Measurements from ENCODE around the gene KRTAP4-5. TPM values are rescaled to one million over a fixed set of nuclear protein-coding genes. Genes with fewer than 3 reads are reported as not detected.

KRTAP4-5 gene
- total and polyA plus RNA-seq, 2 experiments from 2014 or later: not detected

Small RNAs within 50 kb of the gene (small RNA-seq; reads per million reads assigned to genes)
- gene KRTAP4-17P (ENCODE audit: low replicate concordance): not detected

Other genes starting within 250 kb of the KRTAP4-5 start
Only the 30 nearest of the 40 such genes appear.
- not detected in 2 replicates for gene KRTAP3-2, start 149.9 kb downstream of the KRTAP4-5 start, total RNA-seq (2014; rRNA removed; shearing (Covaris generic))
- gene KRTAP3-2, start 149.9 kb downstream of the KRTAP4-5 start, polyA plus RNA-seq (2016; fragmentation: Nextera tagmentation; extraction: Ambion mirVana): not detected in 2 replicates
- gene KRTAP3-1, start 140.7 kb downstream of the KRTAP4-5 start, total RNA-seq (2014; rRNA removed; shearing (Covaris generic)): not detected in 2 replicates
- not detected in 2 replicates for gene KRTAP3-1, start 140.7 kb downstream of the KRTAP4-5 start, polyA plus RNA-seq (2016; fragmentation: Nextera tagmentation; extraction: Ambion mirVana)
- not detected in 2 replicates for gene KRTAP1-5, start 122.6 kb downstream of the KRTAP4-5 start, total RNA-seq (2014; rRNA removed; shearing (Covaris generic))
- gene KRTAP1-5, start 122.6 kb downstream of the KRTAP4-5 start, polyA plus RNA-seq (2016; fragmentation: Nextera tagmentation; extraction: Ambion mirVana): not detected in 2 replicates
- gene KRTAP1-4, start 119.6 kb downstream of the KRTAP4-5 start, total RNA-seq (2014; rRNA removed; shearing (Covaris generic)): not detected in 2 replicates
- gene KRTAP1-4, start 119.6 kb downstream of the KRTAP4-5 start, polyA plus RNA-seq (2016; fragmentation: Nextera tagmentation; extraction: Ambion mirVana): not detected in 2 replicates
- not detected in 2 replicates for gene KRTAP1-3, start 115.0 kb downstream of the KRTAP4-5 start, total RNA-seq (2014; rRNA removed; shearing (Covaris generic))
- not detected in 2 replicates for gene KRTAP1-3, start 115.0 kb downstream of the KRTAP4-5 start, polyA plus RNA-seq (2016; fragmentation: Nextera tagmentation; extraction: Ambion mirVana)
- gene KRTAP1-1, start 108.4 kb downstream of the KRTAP4-5 start, total RNA-seq (2014; rRNA removed; shearing (Covaris generic)): not detected in 2 replicates
- not detected in 2 replicates for gene KRTAP1-1, start 108.4 kb downstream of the KRTAP4-5 start, polyA plus RNA-seq (2016; fragmentation: Nextera tagmentation; extraction: Ambion mirVana)
- gene KRTAP2-1, start 102.5 kb downstream of the KRTAP4-5 start, total RNA-seq (2014; rRNA removed; shearing (Covaris generic)): not detected in 2 replicates
- not detected in 2 replicates for gene KRTAP2-1, start 102.5 kb downstream of the KRTAP4-5 start, polyA plus RNA-seq (2016; fragmentation: Nextera tagmentation; extraction: Ambion mirVana)
- gene KRTAP2-2, start 94.6 kb downstream of the KRTAP4-5 start, total RNA-seq (2014; rRNA removed; shearing (Covaris generic)): not detected in 2 replicates
- not detected in 2 replicates for gene KRTAP2-2, start 94.6 kb downstream of the KRTAP4-5 start, polyA plus RNA-seq (2016; fragmentation: Nextera tagmentation; extraction: Ambion mirVana)
- gene KRTAP2-3, start 89.7 kb downstream of the KRTAP4-5 start, total RNA-seq (2014; rRNA removed; shearing (Covaris generic)): not detected in 2 replicates
- gene KRTAP2-3, start 89.7 kb downstream of the KRTAP4-5 start, polyA plus RNA-seq (2016; fragmentation: Nextera tagmentation; extraction: Ambion mirVana): not detected in 2 replicates
- gene KRTAP2-4, start 83.9 kb downstream of the KRTAP4-5 start, total RNA-seq (2014; rRNA removed; shearing (Covaris generic)): not detected in 2 replicates
- not detected in 2 replicates for gene KRTAP2-4, start 83.9 kb downstream of the KRTAP4-5 start, polyA plus RNA-seq (2016; fragmentation: Nextera tagmentation; extraction: Ambion mirVana)
- gene KRTAP4-7, start 65.7 kb downstream of the KRTAP4-5 start, total RNA-seq (2014; rRNA removed; shearing (Covaris generic)): not detected in 2 replicates
- not detected in 2 replicates for gene KRTAP4-7, start 65.7 kb downstream of the KRTAP4-5 start, polyA plus RNA-seq (2016; fragmentation: Nextera tagmentation; extraction: Ambion mirVana)
- gene KRTAP4-8, start 51.7 kb downstream of the KRTAP4-5 start, total RNA-seq (2014; rRNA removed; shearing (Covaris generic)): not detected in 2 replicates
- not detected in 2 replicates for gene KRTAP4-8, start 51.7 kb downstream of the KRTAP4-5 start, polyA plus RNA-seq (2016; fragmentation: Nextera tagmentation; extraction: Ambion mirVana)
- not detected in 2 replicates for gene KRTAP4-16, start 47.6 kb downstream of the KRTAP4-5 start, total RNA-seq (2014; rRNA removed; shearing (Covaris generic))
- not detected in 2 replicates for gene KRTAP4-16, start 47.6 kb downstream of the KRTAP4-5 start, polyA plus RNA-seq (2016; fragmentation: Nextera tagmentation; extraction: Ambion mirVana)
- not detected in 2 replicates for gene KRTAP4-9, start 44.4 kb downstream of the KRTAP4-5 start, total RNA-seq (2014; rRNA removed; shearing (Covaris generic))
- gene KRTAP4-9, start 44.4 kb downstream of the KRTAP4-5 start, polyA plus RNA-seq (2016; fragmentation: Nextera tagmentation; extraction: Ambion mirVana): not detected in 2 replicates
- gene KRTAP4-11, start 31.5 kb downstream of the KRTAP4-5 start, total RNA-seq (2014; rRNA removed; shearing (Covaris generic)): not detected in 2 replicates
- gene KRTAP4-11, start 31.5 kb downstream of the KRTAP4-5 start, polyA plus RNA-seq (2016; fragmentation: Nextera tagmentation; extraction: Ambion mirVana): not detected in 2 replicates
- not detected in 2 replicates for gene KRTAP4-12, start 25.6 kb downstream of the KRTAP4-5 start, total RNA-seq (2014; rRNA removed; shearing (Covaris generic))
- gene KRTAP4-12, start 25.6 kb downstream of the KRTAP4-5 start, polyA plus RNA-seq (2016; fragmentation: Nextera tagmentation; extraction: Ambion mirVana): not detected in 2 replicates
- not detected in 2 replicates for gene KRTAP4-6, start 9.3 kb downstream of the KRTAP4-5 start, total RNA-seq (2014; rRNA removed; shearing (Covaris generic))
- gene KRTAP4-6, start 9.3 kb downstream of the KRTAP4-5 start, polyA plus RNA-seq (2016; fragmentation: Nextera tagmentation; extraction: Ambion mirVana): not detected in 2 replicates
- gene KRTAP4-4, start 10.9 kb upstream of the KRTAP4-5 start, total RNA-seq (2014; rRNA removed; shearing (Covaris generic)): not detected in 2 replicates
- not detected in 2 replicates for gene KRTAP4-4, start 10.9 kb upstream of the KRTAP4-5 start, polyA plus RNA-seq (2016; fragmentation: Nextera tagmentation; extraction: Ambion mirVana)
- gene KRTAP4-3, start 18.4 kb upstream of the KRTAP4-5 start, total RNA-seq (2014; rRNA removed; shearing (Covaris generic)): not detected in 2 replicates
- not detected in 2 replicates for gene KRTAP4-3, start 18.4 kb upstream of the KRTAP4-5 start, polyA plus RNA-seq (2016; fragmentation: Nextera tagmentation; extraction: Ambion mirVana)
- gene KRTAP4-2, start 28.4 kb upstream of the KRTAP4-5 start, total RNA-seq (2014; rRNA removed; shearing (Covaris generic)): not detected in 2 replicates
- gene KRTAP4-2, start 28.4 kb upstream of the KRTAP4-5 start, polyA plus RNA-seq (2016; fragmentation: Nextera tagmentation; extraction: Ambion mirVana): not detected in 2 replicates
- not detected in 2 replicates for gene KRTAP4-1, start 35.1 kb upstream of the KRTAP4-5 start, total RNA-seq (2014; rRNA removed; shearing (Covaris generic))
- gene KRTAP4-1, start 35.1 kb upstream of the KRTAP4-5 start, polyA plus RNA-seq (2016; fragmentation: Nextera tagmentation; extraction: Ambion mirVana): not detected in 2 replicates
- gene KRTAP9-1, start 40.1 kb upstream of the KRTAP4-5 start, total RNA-seq (2014; rRNA removed; shearing (Covaris generic)): not detected in 2 replicates
- gene KRTAP9-1, start 40.1 kb upstream of the KRTAP4-5 start, polyA plus RNA-seq (2016; fragmentation: Nextera tagmentation; extraction: Ambion mirVana): not detected in 2 replicates
- gene KRTAP9-2, start 76.8 kb upstream of the KRTAP4-5 start, total RNA-seq (2014; rRNA removed; shearing (Covaris generic)): not detected in 2 replicates
- not detected in 2 replicates for gene KRTAP9-2, start 76.8 kb upstream of the KRTAP4-5 start, polyA plus RNA-seq (2016; fragmentation: Nextera tagmentation; extraction: Ambion mirVana)
- gene KRTAP9-3, start 82.6 kb upstream of the KRTAP4-5 start, total RNA-seq (2014; rRNA removed; shearing (Covaris generic)): not detected in 2 replicates
- not detected in 2 replicates for gene KRTAP9-3, start 82.6 kb upstream of the KRTAP4-5 start, polyA plus RNA-seq (2016; fragmentation: Nextera tagmentation; extraction: Ambion mirVana)
- not detected in 2 replicates for gene KRTAP9-8, start 88.2 kb upstream of the KRTAP4-5 start, total RNA-seq (2014; rRNA removed; shearing (Covaris generic))
- not detected in 2 replicates for gene KRTAP9-8, start 88.2 kb upstream of the KRTAP4-5 start, polyA plus RNA-seq (2016; fragmentation: Nextera tagmentation; extraction: Ambion mirVana)
- not detected in 2 replicates for gene KRTAP9-4, start 99.9 kb upstream of the KRTAP4-5 start, total RNA-seq (2014; rRNA removed; shearing (Covaris generic))
- not detected in 2 replicates for gene KRTAP9-4, start 99.9 kb upstream of the KRTAP4-5 start, polyA plus RNA-seq (2016; fragmentation: Nextera tagmentation; extraction: Ambion mirVana)
- not detected in 2 replicates for gene KRTAP9-9, start 105.6 kb upstream of the KRTAP4-5 start, total RNA-seq (2014; rRNA removed; shearing (Covaris generic))
- not detected in 2 replicates for gene KRTAP9-9, start 105.6 kb upstream of the KRTAP4-5 start, polyA plus RNA-seq (2016; fragmentation: Nextera tagmentation; extraction: Ambion mirVana)
- not detected in 2 replicates for gene KRTAP9-6, start 115.6 kb upstream of the KRTAP4-5 start, total RNA-seq (2014; rRNA removed; shearing (Covaris generic))
- not detected in 2 replicates for gene KRTAP9-6, start 115.6 kb upstream of the KRTAP4-5 start, polyA plus RNA-seq (2016; fragmentation: Nextera tagmentation; extraction: Ambion mirVana)
- not detected in 2 replicates for gene KRTAP9-7, start 125.9 kb upstream of the KRTAP4-5 start, total RNA-seq (2014; rRNA removed; shearing (Covaris generic))
- not detected in 2 replicates for gene KRTAP9-7, start 125.9 kb upstream of the KRTAP4-5 start, polyA plus RNA-seq (2016; fragmentation: Nextera tagmentation; extraction: Ambion mirVana)
- not detected in 2 replicates for gene KRTAP29-1, start 153.0 kb upstream of the KRTAP4-5 start, total RNA-seq (2014; rRNA removed; shearing (Covaris generic))
- not detected in 2 replicates for gene KRTAP29-1, start 153.0 kb upstream of the KRTAP4-5 start, polyA plus RNA-seq (2016; fragmentation: Nextera tagmentation; extraction: Ambion mirVana)